Measurements from ENCODE around the gene GRPEL2. TPM values are rescaled to one million over a fixed set of nuclear protein-coding genes. Genes with fewer than 3 reads are reported as not detected.
A peak's percentile ranks its signal among the peaks of the same experiment; 100 is the strongest.

GRPEL2 gene
- total RNA-seq, 1 donor from 2014 or later = 42.5 TPM

GRCh38 chr5:149402291-149402690 lies 57.0 kb downstream of the GRPEL2 start:
- DNase-seq (ENCODE audit: low spot score) = no peak
- Mint-ChIP-seq H3K4me3 (no peak overlapping the region), H3K27me3 (ENCODE audit: insufficient read depth, low read depth) (peaks cover 2% of the 10 kb centered on the region), H3K27ac (peak overlapping the region; percentile 30), H3K4me1 (peaks cover 50% of the 10 kb centered on the region), H3K36me3 (no peaks in the 10 kb centered on the region), H3K9me3 (no peaks in the 10 kb centered on the region)
- Histone ChIP-seq H3K4me2 (no peak overlapping the region), H3K27ac (no peak overlapping the region), H3K9ac (no peak overlapping the region), H3K4me3 (no peak overlapping the region), H3K79me2 (ENCODE audit: low read depth) (no peaks in the 10 kb centered on the region), H3K36me3 (no peaks in the 10 kb centered on the region), H4K20me1 (ENCODE audit: low read depth) (no peaks in the 10 kb centered on the region), H3K9me3 (ENCODE audit: low read depth) (no peaks in the 10 kb centered on the region), H2AFZ (replicated peaks) (no peak overlapping the region), H3K27me3 (no peaks in the 10 kb centered on the region), H3K4me1 (peaks cover 20% of the 10 kb centered on the region), H3F3A (ENCODE audit: low read depth) (no peaks in the 10 kb centered on the region)
- no peak for TF ChIP-seq EZH2phosphoT487 (IDR thresholded peaks at IDR 0.05)
- TF ChIP-seq EZH2 (IDR thresholded peaks at IDR 0.05) = no peak
- TF ChIP-seq CTCF (IDR thresholded peaks at IDR 0.05) = no peak

Other genes starting within 250 kb of the GRPEL2 start
- gene ABLIM3, start 204.0 kb upstream of the GRPEL2 start, total RNA-seq (ENCODE audit: low replicate concordance) = not detected in 2 replicates
- 0.34 and 0.36 TPM in 2 replicates for gene AFAP1L1, start 73.6 kb upstream of the GRPEL2 start, total RNA-seq (ENCODE audit: low replicate concordance)
- 16.4 and 28.3 TPM in 2 replicates for gene PCYOX1L, start 12.5 kb downstream of the GRPEL2 start, total RNA-seq (ENCODE audit: low replicate concordance)
- not detected in 2 replicates for gene IL17B, start 33.8 kb downstream of the GRPEL2 start, total RNA-seq (ENCODE audit: low replicate concordance)
- gene CSNK1A1, start 205.9 kb downstream of the GRPEL2 start, total RNA-seq (ENCODE audit: low replicate concordance) = 271 and 335 TPM in 2 replicates
- 0.99 and 1.7 TPM in 2 replicates for gene ARHGEF37, start 236.0 kb downstream of the GRPEL2 start, total RNA-seq (ENCODE audit: low replicate concordance)

Data from neural progenitor cell (in vitro differentiated cells).